Activated naive CD4-positive, alpha-beta T cell (primary cell): ENCODE data around the gene IZUMO4.
"Not testable (repeated sequence)": the region's sequence is repeated elsewhere in the genome, so short reads cannot be mapped to it uniquely, and the experiment has no call there.

Experiments used
- DNase-seq, 4 experiments: peaks; one replicate each; lab custom pipeline; 2025; lab: John Stamatoyannopoulos, UW

The IZUMO4 gene

GRCh38 chr19:2081873-2082810 lies 14.6 kb upstream of the IZUMO4 start:
- peak in 1 of 4 experiments; percentile 13 for DNase-seq

GRCh38 chr19:2083174-2083854 lies 13.4 kb upstream of the IZUMO4 start:
- DNase-seq, result peak in 2 of 4 experiments; percentile 45

GRCh38 chr19:2084993-2085720 lies 11.6 kb upstream of the IZUMO4 start:
- peak; percentile 58 to 83 (median 70) for DNase-seq

GRCh38 chr19:2086695-2087620 lies 9.8 kb upstream of the IZUMO4 start:
- not testable (repeated sequence) for DNase-seq

- DNase-seq, result no peak
These were observed 9.1 kb upstream of the IZUMO4 start for GRCh38 chr19:2087621-2088100.

- DNase-seq, result no peak
These were observed 7.6 kb upstream of the IZUMO4 start for GRCh38 chr19:2089001-2089711.

- no peak for DNase-seq
These were observed 7.0 kb upstream of the IZUMO4 start for GRCh38 chr19:2089727-2090053.

GRCh38 chr19:2091926-2092525 lies 4.7 kb upstream of the IZUMO4 start:
- not testable (repeated sequence) for DNase-seq

- DNase-seq, result peak in 3 of 4 experiments; percentile 91 to 97 (median 94)
These were observed 658 bp upstream of the IZUMO4 start, which contains the start of gene MOB3A for GRCh38 chr19:2096034-2096479. Gene MOB3A (minus strand): TSS chr19:2096326. CDS start chr19:2078560, 17,766 bp downstream.

GRCh38 chr19:2097203-2097885 lies 629 bp downstream of the IZUMO4 start:
- no peak for DNase-seq

- DNase-seq, result no peak
These were observed 1.2 kb downstream of the IZUMO4 start for GRCh38 chr19:2097886-2098327.

- DNase-seq, result no peak
These were observed 2.4 kb downstream of the IZUMO4 start for GRCh38 chr19:2099054-2099501.

GRCh38 chr19:2099937-2100718 lies 3.4 kb downstream of the IZUMO4 start:
- no peak for DNase-seq

GRCh38 chr19:2100719-2101061 lies 4.0 kb downstream of the IZUMO4 start:
- DNase-seq, result no peak

GRCh38 chr19:2101417-2102335 lies 5.0 kb downstream of the IZUMO4 start:
- DNase-seq, result no peak

- DNase-seq, result no peak
These were observed 6.5 kb downstream of the IZUMO4 start for GRCh38 chr19:2103045-2103707.
